Hematopoietic multipotent progenitor cell treated with erythropoietin and hydrocortisone succinate and interleukin-3 and kit ligand, for 8 days (in vitro differentiated cells): ENCODE results near the gene LENEP.
"Not testable (repeated sequence)": the region's sequence is repeated elsewhere in the genome, so short reads cannot be mapped to it uniquely, and the experiment has no call there.

ENCODE experiments used
- DNase-seq: peaks from one replicate; pipeline ENCODE4 v3.0.0-alpha.2; 2015

The LENEP gene

GRCh38 chr1:154977762-154978161 lies 15.6 kb upstream of the LENEP start:
- not testable (repeated sequence) for DNase-seq

GRCh38 chr1:154978360-154978759 lies 15.0 kb upstream of the LENEP start:
- DNase-seq: no peak

- peak; percentile 33 for DNase-seq
Observed at GRCh38 chr1:154982341-154982740, 11.0 kb upstream of the LENEP start.

- peak; percentile 100 for DNase-seq
Observed at GRCh38 chr1:154982897-154983648, 10.3 kb upstream of the LENEP start, which contains the start of gene FLAD1. Gene FLAD1 (plus strand): TSS chr1:154983344. CDS start chr1:154983695, 351 bp downstream.

- DNase-seq: no peak
Observed at GRCh38 chr1:154983776-154984466, 9.5 kb upstream of the LENEP start.

GRCh38 chr1:154986736-154987135 lies 6.7 kb upstream of the LENEP start:
- not testable (repeated sequence) for DNase-seq

- no peak for DNase-seq
Observed at GRCh38 chr1:154987326-154987725, 6.1 kb upstream of the LENEP start.

GRCh38 chr1:154988058-154988954 lies 5.1 kb upstream of the LENEP start:
- DNase-seq: peak; percentile 62

- no peak for DNase-seq
Observed at GRCh38 chr1:154989195-154989860, 4.1 kb upstream of the LENEP start.

GRCh38 chr1:154990276-154990675 lies 3.1 kb upstream of the LENEP start:
- no peak for DNase-seq

GRCh38 chr1:154992721-154993571 lies 440 bp upstream of the LENEP start:
- peak; percentile 67 for DNase-seq

GRCh38 chr1:154994269-154994587 lies 842 bp downstream of the LENEP start:
- DNase-seq: no peak

GRCh38 chr1:154994591-154994990 lies 1.2 kb downstream of the LENEP start:
- no peak for DNase-seq

- DNase-seq: peak; percentile 84
Observed at GRCh38 chr1:154995301-154995983, 2.1 kb downstream of the LENEP start.

- DNase-seq: no peak
Observed at GRCh38 chr1:154996966-154997701, 3.7 kb downstream of the LENEP start.

GRCh38 chr1:154998201-154998780 lies 4.9 kb downstream of the LENEP start:
- peak; percentile 45 for DNase-seq

- DNase-seq: peak; percentile 87
Observed at GRCh38 chr1:154998818-154999570, 5.6 kb downstream of the LENEP start.

GRCh38 chr1:154999571-155000410 lies 6.4 kb downstream of the LENEP start:
- peak; percentile 46 for DNase-seq

- no peak for DNase-seq
Observed at GRCh38 chr1:155000411-155000725, 7.0 kb downstream of the LENEP start.
